OCI-LY7 (cell line): Measurements from ENCODE around the gene FLNC. TPM values are rescaled to one million over a fixed set of nuclear protein-coding genes. Genes with fewer than 3 reads are reported as not detected.

Experiments
- BruUV-seq: library from RNA; stranded (reverse); fragments of 400-500 nt; replicated peaks from 2 replicates; lab custom pipeline; 2021; lab: Mats Ljungman, UMichigan
- CTCF ChIA-PET: fragments of 300-600 bp; sonication (Branson Sonifier 250); formaldehyde crosslinking; loops from one replicate; lab custom pipeline; 2022; ENCODE audit warnings: antibody characterized with exemption; ENCODE audit not compliant: unreplicated experiment; lab: Charles Lee
- POLR2A ChIA-PET: fragments of 300-600 bp; sonication (Branson Sonifier 250); formaldehyde crosslinking; loops from one replicate; lab custom pipeline; 2022; ENCODE audit warnings: antibody characterized with exemption; lab: Charles Lee
- DNase-seq: peaks from one replicate; pipeline ENCODE4 v3.0.0-alpha.2; 2015; ENCODE audit warnings: low spot score
- H2AFZ ChIP-seq: fragments of 200-600 bp; sonication (generic), shearing (Covaris generic); 2 replicates; pipeline ENCODE4 v1.6.1; 2014; ENCODE audit warnings: mild to moderate bottlenecking, antibody characterized with exemption, low read length, moderate library complexity
- H3K27ac ChIP-seq: fragments of 200-600 bp; sonication (generic); 2 replicates; pipeline ENCODE4 v1.5.1; 2014; ENCODE audit warnings: mixed run types, low read depth, mild to moderate bottlenecking, moderate library complexity, low read length, inconsistent platforms; ENCODE audit not compliant: poor library complexity, severe bottlenecking
- H3K36me3 ChIP-seq: fragments of 200-600 bp; sonication (generic); 2 replicates; pipeline ENCODE4 v1.6.1; 2014; ENCODE audit warnings: mild to moderate bottlenecking, antibody characterized with exemption, low read length, moderate library complexity, mixed read lengths; ENCODE audit not compliant: insufficient read depth
- H3K4me1 ChIP-seq: fragments of 200-600 bp; sonication (generic); 2 replicates; pipeline ENCODE4 v1.5.1; 2014; ENCODE audit warnings: mild to moderate bottlenecking, low read length; ENCODE audit not compliant: insufficient read depth, poor library complexity, severe bottlenecking
- H3K4me2 ChIP-seq: fragments of 200-600 bp; sonication (generic); 2 replicates; pipeline ENCODE4 v1.6.1; 2014; ENCODE audit warnings: mild to moderate bottlenecking, low read length
- H3K4me3 ChIP-seq: fragments of 200-600 bp; sonication (generic); 2 replicates; pipeline ENCODE4 v1.5.1; 2014; ENCODE audit warnings: mild to moderate bottlenecking, low read depth, low read length; ENCODE audit not compliant: poor library complexity, severe bottlenecking
- H3K79me2 ChIP-seq: fragments of 200-600 bp; sonication (generic); 2 replicates; pipeline ENCODE4 v1.6.1; 2016; ENCODE audit warnings: low read depth, mild to moderate bottlenecking, low read length, moderate library complexity, mixed read lengths; ENCODE audit not compliant: insufficient read depth
- H3K9me2 ChIP-seq: fragments of 200-600 bp; sonication (generic); 2 replicates; pipeline ENCODE4 v1.6.1; 2016; ENCODE audit warnings: mild to moderate bottlenecking, low read length, mixed read lengths; ENCODE audit not compliant: insufficient read depth
- H3K9me3 ChIP-seq: fragments of 200-600 bp; sonication (generic); 2 replicates; pipeline ENCODE4 v1.6.1; 2014; ENCODE audit warnings: mild to moderate bottlenecking, mixed run types, low read length, mixed read lengths
- H4K20me1 ChIP-seq: fragments of 200-600 bp; sonication (generic); 2 replicates; pipeline ENCODE4 v1.6.1; 2014; ENCODE audit warnings: mild to moderate bottlenecking, antibody characterized with exemption, low read length, moderate library complexity, mixed read lengths; ENCODE audit not compliant: insufficient read depth
- EZH2phosphoT487 ChIP-seq: fragments of 200-600 bp; sonication (generic); IDR thresholded peaks from 2 replicates; pipeline ENCODE4 v1.6.1; 2018; ENCODE audit warnings: low read depth, borderline replicate concordance, mild to moderate bottlenecking, mixed run types, antibody characterized with exemption, low read length, moderate library complexity, mixed read lengths
- intact Hi-C: fragments of 100-400 bp; cut with micrococcal nuclease; formaldehyde crosslinking; loops from one replicate; pipeline ENCODE4 v1.10.0; 2022; ENCODE audit not compliant: unreplicated experiment
- total RNA-seq, 2 experiments: library from RNA; depleted of rRNA in 1 of 2; stranded (reverse); fragments of >200 nt in 1 of 2; shearing (Covaris generic) in 1 of 2; gene quantifications; 2 replicates each; pipeline ENCODE4 v1.2.3, GENCODE V29; 2014 to 2022
- TF ChIP-seq, protein P1 (sequence below): fragments of 200-600 bp; sonication (generic); conservative IDR thresholded peaks from 2 replicates; pipeline ENCODE4 v1.5.1; 2014; ENCODE audit warnings: mild to moderate bottlenecking, antibody characterized with exemption, low read length, moderate library complexity, mixed read lengths

Gene FLNC
- total RNA-seq, 2 experiments from 2014 or later, result 0.03 to 0.06 TPM

DNA sequence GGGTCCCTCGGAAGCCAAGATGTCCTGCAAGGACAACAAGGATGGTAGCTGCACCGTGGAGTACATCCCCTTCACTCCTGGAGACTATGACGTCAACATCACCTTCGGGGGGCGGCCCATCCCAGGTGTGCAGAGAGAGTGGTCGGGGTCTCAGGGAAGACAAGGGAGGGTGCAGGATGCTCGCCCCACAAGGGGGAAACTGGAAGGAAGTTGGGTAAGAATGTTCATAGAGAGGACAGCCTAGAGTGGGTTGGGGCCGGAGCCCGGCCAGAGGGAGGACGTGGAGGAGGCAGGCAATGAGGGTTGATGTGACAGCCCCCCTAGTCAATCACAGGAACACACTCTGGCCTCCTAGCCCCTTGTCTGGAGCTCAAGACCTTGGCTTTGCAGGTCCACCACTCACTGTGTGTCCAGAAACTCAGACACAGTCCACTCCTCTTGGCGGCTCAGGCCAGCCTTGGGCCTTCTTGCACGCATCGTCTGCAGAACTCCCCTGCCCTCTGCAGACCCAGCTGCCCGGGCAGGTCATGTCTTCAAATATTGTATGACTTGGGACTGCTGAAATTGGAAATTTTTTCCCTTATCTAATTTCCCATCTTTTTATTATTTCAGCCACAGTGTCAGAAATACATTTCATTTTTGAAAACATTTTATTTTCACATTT is 16.7 kb downstream of the FLNC start:
- no peaks in the 10 kb centered on the region for H3K9me3 ChIP-seq
- TF ChIP-seq EZH2phosphoT487, result no peak
- TF ChIP-seq, protein P1, sequence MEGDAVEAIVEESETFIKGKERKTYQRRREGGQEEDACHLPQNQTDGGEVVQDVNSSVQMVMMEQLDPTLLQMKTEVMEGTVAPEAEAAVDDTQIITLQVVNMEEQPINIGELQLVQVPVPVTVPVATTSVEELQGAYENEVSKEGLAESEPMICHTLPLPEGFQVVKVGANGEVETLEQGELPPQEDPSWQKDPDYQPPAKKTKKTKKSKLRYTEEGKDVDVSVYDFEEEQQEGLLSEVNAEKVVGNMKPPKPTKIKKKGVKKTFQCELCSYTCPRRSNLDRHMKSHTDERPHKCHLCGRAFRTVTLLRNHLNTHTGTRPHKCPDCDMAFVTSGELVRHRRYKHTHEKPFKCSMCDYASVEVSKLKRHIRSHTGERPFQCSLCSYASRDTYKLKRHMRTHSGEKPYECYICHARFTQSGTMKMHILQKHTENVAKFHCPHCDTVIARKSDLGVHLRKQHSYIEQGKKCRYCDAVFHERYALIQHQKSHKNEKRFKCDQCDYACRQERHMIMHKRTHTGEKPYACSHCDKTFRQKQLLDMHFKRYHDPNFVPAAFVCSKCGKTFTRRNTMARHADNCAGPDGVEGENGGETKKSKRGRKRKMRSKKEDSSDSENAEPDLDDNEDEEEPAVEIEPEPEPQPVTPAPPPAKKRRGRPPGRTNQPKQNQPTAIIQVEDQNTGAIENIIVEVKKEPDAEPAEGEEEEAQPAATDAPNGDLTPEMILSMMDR, result no peak
- CTCF ChIA-PET, result no interaction called here
- no peaks in the 10 kb centered on the region for H3K4me1 ChIP-seq
- H3K27ac ChIP-seq, result no peak overlapping the region
- no peak overlapping the region for H3K4me3 ChIP-seq
- no peaks in the 10 kb centered on the region for H3K9me2 ChIP-seq
- no peak overlapping the region for H2AFZ ChIP-seq
- no peaks in the 10 kb centered on the region for H3K36me3 ChIP-seq
- intact Hi-C loops, result no loop called here
- H3K4me2 ChIP-seq, result no peak overlapping the region
- H4K20me1 ChIP-seq, result no peaks in the 10 kb centered on the region
- no TSS peak for BruUV-seq
- no peak for DNase-seq
- H3K79me2 ChIP-seq, result no peaks in the 10 kb centered on the region
- POLR2A ChIA-PET, result no interaction called here

DNA sequence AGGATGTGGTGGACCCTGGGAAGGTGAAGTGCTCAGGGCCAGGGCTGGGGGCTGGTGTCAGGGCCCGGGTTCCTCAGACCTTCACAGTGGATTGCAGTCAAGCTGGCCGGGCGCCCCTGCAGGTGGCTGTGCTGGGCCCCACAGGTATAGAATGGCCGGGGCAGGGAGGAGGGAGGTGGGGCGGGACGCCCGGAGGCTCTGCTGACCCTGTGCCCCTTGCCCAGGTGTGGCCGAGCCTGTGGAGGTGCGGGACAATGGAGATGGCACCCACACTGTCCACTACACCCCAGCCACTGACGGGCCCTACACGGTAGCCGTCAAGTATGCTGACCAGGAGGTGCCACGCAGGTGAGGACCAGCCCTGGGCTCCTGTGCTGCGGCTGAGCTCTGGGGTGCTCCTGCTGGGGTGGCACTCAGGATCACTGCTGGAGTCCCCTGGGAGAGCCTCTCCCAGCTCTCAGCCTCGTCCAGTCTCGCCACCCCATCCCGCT is 17.6 kb downstream of the FLNC start:
- ChIA-PET CTCF (interaction anchor here (0.8 kb wide), 1 partner anchor 36 kb away, joined by 4 read pairs; no protein-coding TSS in a partner anchor), POLR2A (no interaction called here)
- BruUV-seq, result no TSS peak

More for the DNA sequence above, 17.6 kb downstream of the FLNC start:
- H3K4me3 ChIP-seq, result no peak overlapping the region
- H3K4me1 ChIP-seq, result no peaks in the 10 kb centered on the region
- no peaks in the 10 kb centered on the region for H4K20me1 ChIP-seq
- H3K27ac ChIP-seq, result no peak overlapping the region
- intact Hi-C loops, result no loop called here
- TF ChIP-seq, protein P1, result no peak
- TF ChIP-seq EZH2phosphoT487, result no peak
- H3K9me3 ChIP-seq, result no peaks in the 10 kb centered on the region
- H2AFZ ChIP-seq, result no peak overlapping the region
- no peaks in the 10 kb centered on the region for H3K79me2 ChIP-seq
- H3K9me2 ChIP-seq, result no peaks in the 10 kb centered on the region
- no peaks in the 10 kb centered on the region for H3K36me3 ChIP-seq
- no peak for DNase-seq
- no peak overlapping the region for H3K4me2 ChIP-seq
